H9 (cell line): ENCODE data around the gene GPATCH11. TPM values are rescaled to one million over a fixed set of nuclear protein-coding genes. Genes with fewer than 3 reads are reported as not detected.
A peak's percentile ranks its signal among the peaks of the same experiment; 100 is the strongest.

Experiments used
- DNase-seq: peaks from one replicate; pipeline ENCODE4 v3.0.0-alpha.2; 2017
- H2AFZ ChIP-seq: one replicate; pipeline ENCODE4 v1.6.1; 2013; ENCODE audit warnings: mild to moderate bottlenecking, low read length, control low read depth, moderate library complexity
- H2AK5ac ChIP-seq: 2 replicates; pipeline ENCODE4 v1.6.1; 2013; ENCODE audit warnings: low read length, control low read depth, mixed read lengths; ENCODE audit not compliant: insufficient read length
- H2BK120ac ChIP-seq: one replicate; pipeline ENCODE4 v1.6.1; 2013; ENCODE audit warnings: low read depth, mild to moderate bottlenecking, low read length, control low read depth, inconsistent platforms; ENCODE audit not compliant: poor library complexity, severe bottlenecking
- H2BK12ac ChIP-seq: 2 replicates; pipeline ENCODE4 v1.6.1; 2013; ENCODE audit warnings: low read length, control low read depth, mixed read lengths, low read depth; ENCODE audit not compliant: insufficient read length
- H2BK15ac ChIP-seq: 2 replicates; pipeline ENCODE4 v1.6.1; 2013; ENCODE audit warnings: low read depth, low read length, control low read depth
- H2BK20ac ChIP-seq: one replicate; pipeline ENCODE4 v1.6.1; 2013; ENCODE audit warnings: low read depth, mild to moderate bottlenecking, low read length, control low read depth, inconsistent platforms; ENCODE audit not compliant: poor library complexity, severe bottlenecking
- H2BK5ac ChIP-seq: 2 replicates; pipeline ENCODE4 v1.6.1; 2013; ENCODE audit warnings: low read length, control low read depth, mixed read lengths; ENCODE audit not compliant: insufficient read length
- H3K14ac ChIP-seq: 2 replicates; pipeline ENCODE4 v1.6.1; 2013; ENCODE audit warnings: low read length, control low read depth; ENCODE audit not compliant: insufficient read depth
- H3K18ac ChIP-seq: 2 replicates; pipeline ENCODE4 v1.6.1; 2013; ENCODE audit warnings: low read depth, mild to moderate bottlenecking, mixed read lengths, low read length, control low read depth; ENCODE audit not compliant: insufficient read length
- H3K23ac ChIP-seq: 2 replicates; pipeline ENCODE4 v1.6.1; 2013; ENCODE audit warnings: low read length, control low read depth, mixed read lengths, low read depth; ENCODE audit not compliant: insufficient read length
- H3K23me2 ChIP-seq: 2 replicates; pipeline ENCODE4 v1.6.1; 2013; ENCODE audit warnings: low read depth, mild to moderate bottlenecking, mixed read lengths, low read length, control low read depth; ENCODE audit not compliant: insufficient read length, poor library complexity, severe bottlenecking
- H3K27ac ChIP-seq: 2 replicates; pipeline ENCODE4 v1.5.1; 2013; ENCODE audit warnings: low read length, control low read depth, mixed read lengths, low read depth; ENCODE audit not compliant: insufficient read length
- H3K27me3 ChIP-seq: 2 replicates; pipeline ENCODE4 v1.6.1; 2013; ENCODE audit warnings: low read length, control low read depth, inconsistent platforms; ENCODE audit not compliant: insufficient read depth
- H3K4ac ChIP-seq: 2 replicates; pipeline ENCODE4 v1.6.1; 2013; ENCODE audit warnings: low read depth, mild to moderate bottlenecking, control low read depth, inconsistent platforms, low read length, moderate library complexity
- H3K4me1 ChIP-seq: 2 replicates; pipeline ENCODE4 v1.6.1; 2013; ENCODE audit warnings: low read length, control low read depth, inconsistent platforms; ENCODE audit not compliant: insufficient read depth
- H3K4me2 ChIP-seq: 2 replicates; pipeline ENCODE4 v1.6.1; 2013; ENCODE audit warnings: low read length, control low read depth, mixed read lengths; ENCODE audit not compliant: insufficient read length, insufficient read depth
- H3K56ac ChIP-seq: 2 replicates; pipeline ENCODE4 v1.6.1; 2013; ENCODE audit warnings: low read depth, mild to moderate bottlenecking, mixed read lengths, low read length, control low read depth; ENCODE audit not compliant: insufficient read length
- H3K79me1 ChIP-seq: 2 replicates; pipeline ENCODE4 v1.6.1; 2013; ENCODE audit warnings: low read depth, mild to moderate bottlenecking, moderate library complexity, low read length, control low read depth, inconsistent platforms; ENCODE audit not compliant: insufficient read depth, poor library complexity, severe bottlenecking
- H3K79me2 ChIP-seq: 2 replicates; pipeline ENCODE4 v1.6.1; 2013; ENCODE audit warnings: low read length, control low read depth, inconsistent platforms; ENCODE audit not compliant: insufficient read depth
- H3K9ac ChIP-seq: 2 replicates; pipeline ENCODE4 v1.6.1; 2013; ENCODE audit warnings: low read length, control low read depth, mixed read lengths; ENCODE audit not compliant: insufficient read length; ENCODE audit errors: extremely low read depth
- H3K9me3 ChIP-seq: one replicate; pipeline ENCODE4 v1.6.1; 2013; ENCODE audit warnings: low read depth, low read length, inconsistent platforms; ENCODE audit not compliant: control insufficient read depth
- H3T11ph ChIP-seq: one replicate; pipeline ENCODE4 v1.6.1; 2013; ENCODE audit warnings: mild to moderate bottlenecking, low read length, control low read depth, inconsistent platforms
- H4K20me1 ChIP-seq: one replicate; pipeline ENCODE4 v1.6.1; 2013; ENCODE audit not compliant: control insufficient read depth, insufficient read length, insufficient read depth
- H4K5ac ChIP-seq: 2 replicates; pipeline ENCODE4 v1.6.1; 2013; ENCODE audit warnings: low read depth, mild to moderate bottlenecking, mixed read lengths, low read length, control low read depth; ENCODE audit not compliant: insufficient read length
- H4K8ac ChIP-seq: replicated peaks from 2 replicates; pipeline ENCODE4 v1.6.1; 2013; ENCODE audit warnings: low read length, control low read depth, mixed read lengths, low read depth; ENCODE audit not compliant: insufficient read length
- H4K91ac ChIP-seq: 2 replicates; pipeline ENCODE4 v1.6.1; 2013; ENCODE audit warnings: low read depth, mild to moderate bottlenecking, moderate library complexity, mixed read lengths, low read length, control low read depth; ENCODE audit not compliant: insufficient read length
- H3K27ac Mint-ChIP-seq, 3 experiments: 2 replicates in 2 of 3; 3 replicates in 1 of 3; pipeline ENCODE4 v1.8.0; 2020 to 2021; ENCODE audit warnings: mixed read lengths in 3 of 3, mild to moderate bottlenecking in 1 of 3, moderate library complexity in 1 of 3
- H3K27me3 Mint-ChIP-seq: 2 replicates; pipeline ENCODE4 v1.8.0; 2021; ENCODE audit warnings: low read depth, mild to moderate bottlenecking, moderate library complexity, mixed read lengths
- H3K36me3 Mint-ChIP-seq, 3 experiments: 2 replicates in 2 of 3; 3 replicates in 1 of 3; pipeline ENCODE4 v1.8.0; 2020 to 2021; ENCODE audit warnings: low read depth in 3 of 3, mixed read lengths in 3 of 3; ENCODE audit not compliant: insufficient read depth in 1 of 3
- H3K4me1 Mint-ChIP-seq, 2 experiments: 2 replicates each; pipeline ENCODE4 v1.8.0; 2020; ENCODE audit warnings: mixed read lengths in 2 of 2
- H3K4me3 Mint-ChIP-seq, 2 experiments: 2 replicates in 1 of 2; 3 replicates in 1 of 2; pipeline ENCODE4 v1.8.0; 2020 to 2021; ENCODE audit warnings: mild to moderate bottlenecking in 2 of 2, mixed read lengths in 2 of 2, moderate library complexity in 1 of 2
- H3K9me3 Mint-ChIP-seq, 2 experiments: 2 replicates in 1 of 2; 3 replicates in 1 of 2; pipeline ENCODE4 v1.8.0; 2020; ENCODE audit warnings: mild to moderate bottlenecking in 2 of 2, mixed read lengths in 2 of 2, moderate library complexity in 1 of 2
- CTCF ChIP-seq: fragments of 200-600 bp; sonication (generic); conservative IDR thresholded peaks from 3 replicates; pipeline ENCODE4 v1.8.0; 2021; ENCODE audit warnings: antibody characterized with exemption, mild to moderate bottlenecking
- WGBS: extraction: QIAGEN DNeasy Blood & Tissue Kit; methylation state at CpG from one replicate; pipeline ENCODE4 v1.1.7; 2013; ENCODE audit warnings: missing lambda C conversion rate, low lambda C conversion rate, mixed read lengths; ENCODE audit not compliant: insufficient read length; ENCODE audit errors: extremely low coverage; 5-methylcytosine and 5-hydroxymethylcytosine counted together
- total RNA-seq: library from RNA; stranded (reverse); gene quantifications from 2 replicates; pipeline ENCODE4 v1.2.1, GENCODE V29; 2021

Gene GPATCH11
- total RNA-seq, 1 experiment from 2014 or later, result 3.1 TPM

- Histone ChIP-seq H3K4me2 (no peak overlapping the region), H3T11ph (no peak overlapping the region), H3K56ac (no peak overlapping the region), H4K20me1 (no peaks in the 10 kb centered on the region), H4K91ac (no peak overlapping the region), H2BK5ac (no peak overlapping the region), H2BK15ac (no peak overlapping the region), H3K23me2 (no peaks in the 10 kb centered on the region), H4K8ac (no peak overlapping the region), H3K23ac (no peak overlapping the region), H3K14ac (no peak overlapping the region), H2BK20ac (no peak overlapping the region), H3K27me3 (no peaks in the 10 kb centered on the region), H3K9ac (no peak overlapping the region), H3K4ac (no peak overlapping the region), H2AFZ (no peak overlapping the region), H3K18ac (peak overlapping the region; percentile 18), H2BK12ac (no peak overlapping the region), H2BK120ac (no peak overlapping the region), H2AK5ac (no peak overlapping the region), H4K5ac (no peak overlapping the region), H3K27ac (no peak overlapping the region), H3K79me1 (no peaks in the 10 kb centered on the region), H3K79me2 (no peaks in the 10 kb centered on the region), H3K4me1 (no peaks in the 10 kb centered on the region), H3K9me3 (no peaks in the 10 kb centered on the region)
- no peak for DNase-seq
- H3K9me3 Mint-ChIP-seq, result no peaks in the 10 kb centered on the region
- H3K4me3 Mint-ChIP-seq, result no peak overlapping the region
- no peaks in the 10 kb centered on the region for H3K4me1 Mint-ChIP-seq
- no peaks in the 10 kb centered on the region; a peak in 2 of 7 replicates for H3K36me3 Mint-ChIP-seq
- H3K27ac Mint-ChIP-seq, result no peak overlapping the region
- WGBS, result no CpG with 5 or more reads among the region's 4 CpGs
- H3K27me3 Mint-ChIP-seq, result no peaks in the 10 kb centered on the region
- no peak for TF ChIP-seq CTCF
Measured at GRCh38 chr2:37090019-37090477, 5.7 kb downstream of the GPATCH11 start.
